ENCODE results near the gene SLC2A9. TPM values are rescaled to one million over a fixed set of nuclear protein-coding genes. Genes with fewer than 3 reads are reported as not detected.

The SLC2A9 gene
- total and polyA plus RNA-seq, 2 of the 4 experiments (the other 2 are of a cell fraction): 0.72 to 2.1 TPM

DNA sequence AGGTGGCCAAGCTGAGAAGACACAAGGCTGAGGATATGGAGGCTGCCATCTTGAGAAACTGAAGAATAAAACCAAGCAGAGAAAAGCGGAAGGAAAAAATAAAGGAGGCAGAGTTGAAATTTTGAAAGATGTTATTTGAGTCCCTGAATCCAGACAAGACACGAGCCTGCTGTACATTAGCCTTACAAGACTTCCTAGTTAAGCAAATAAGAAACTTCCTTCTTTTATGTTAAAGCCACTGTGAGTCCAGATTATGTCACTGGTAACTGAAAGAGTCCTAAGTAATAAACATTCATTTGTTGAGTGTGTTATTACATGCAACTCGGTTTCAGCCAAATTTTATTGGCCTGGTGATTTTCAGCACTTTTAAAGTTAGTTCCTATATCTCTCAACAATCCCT lies 209.5 kb downstream of the SLC2A9 start:
- Histone ChIP-seq H3K4me1 (ENCODE audit: control insufficient read depth, insufficient read depth, low read length) (no peaks in the 10 kb centered on the region), H3K56ac (ENCODE audit: extremely low read depth, insufficient read depth, low read length) (no peak overlapping the region), H3K4me3 (ENCODE audit: insufficient read depth, low read depth, low read length) (no peak overlapping the region), H3K9ac (ENCODE audit: low read depth, low read length) (no peak overlapping the region), H2BK15ac (ENCODE audit: low read depth, low read length) (no peak overlapping the region), H3K36me3 (ENCODE audit: control insufficient read depth, insufficient read depth, low read length) (no peaks in the 10 kb centered on the region), H3K4me2 (ENCODE audit: low read depth, low read length) (no peak overlapping the region), H4K5ac (ENCODE audit: low read depth, low read length) (no peak overlapping the region), H2BK20ac (ENCODE audit: low read depth, low read length) (no peak overlapping the region), H2BK5ac (ENCODE audit: low read depth, low read length, poor library complexity, severe bottlenecking) (no peak overlapping the region), H4K20me1 (ENCODE audit: insufficient read depth, low read length) (no peaks in the 10 kb centered on the region), H4K8ac (ENCODE audit: low read depth in 2 of 2, low read length in 2 of 2) (no peak overlapping the region), H2AK5ac (ENCODE audit: low read depth, low read length) (no peak overlapping the region), H3K9me3 (ENCODE audit: control insufficient read depth, insufficient read depth, low read length) (peaks cover 11% of the 10 kb centered on the region), H3K79me1 (ENCODE audit: low read depth in 1 of 2, low read length in 2 of 2) (no peaks in the 10 kb centered on the region), H3K9me1 (ENCODE audit: insufficient read depth, low read length) (no peaks in the 10 kb centered on the region), H3K18ac (ENCODE audit: low read depth, low read length) (no peak overlapping the region), H3K4ac (ENCODE audit: low read depth, low read length) (no peak overlapping the region), H4K91ac (ENCODE audit: insufficient read depth, low read depth, low read length) (no peak overlapping the region), H2AK9ac (replicated peaks; ENCODE audit: low read depth, low read length, poor library complexity) (no peak overlapping the region), H2BK120ac (ENCODE audit: low read depth, low read length) (no peak overlapping the region), H3K23ac (ENCODE audit: low read depth, low read length) (no peak overlapping the region), H3K27ac (ENCODE audit: insufficient read depth, low read length) (no peak overlapping the region), H3K14ac (replicated peaks; ENCODE audit: low read depth, low read length) (no peak overlapping the region), H2AFZ (replicated peaks; ENCODE audit: low read length, poor library complexity) (no peak overlapping the region), H3K27me3 (ENCODE audit: control insufficient read depth, insufficient read depth, low read length) (no peaks in the 10 kb centered on the region)
- in situ Hi-C loops (cut with MboI; ENCODE audit: low sequenced_read_pairs): no loop called here
- TF ChIP-seq NFE2L2 (IDR thresholded peaks at IDR 0.05; ENCODE audit: low read depth, low read length): no peak
- TF ChIP-seq RAD21 (IDR thresholded peaks at IDR 0.05; ENCODE audit: low read length): no peak
- no peak for TF ChIP-seq FOS (IDR thresholded peaks at IDR 0.05; ENCODE audit: low read depth, low read length)
- no peak for TF ChIP-seq RFX5 (IDR thresholded peaks at IDR 0.05; ENCODE audit: low read depth, low read length)
- TF ChIP-seq SMC3 (IDR thresholded peaks at IDR 0.05; ENCODE audit: low read depth, low read length): no peak
- no peak for TF ChIP-seq MXI1 (IDR thresholded peaks at IDR 0.05; ENCODE audit: borderline replicate concordance, low read depth, low read length)
- no peak for TF ChIP-seq RCOR1 (IDR thresholded peaks at IDR 0.05; ENCODE audit: insufficient replicate concordance, low read length)
- no peak for TF ChIP-seq BHLHE40 (IDR thresholded peaks at IDR 0.05; ENCODE audit: low read depth, low read length)
- TF ChIP-seq, protein P1, sequence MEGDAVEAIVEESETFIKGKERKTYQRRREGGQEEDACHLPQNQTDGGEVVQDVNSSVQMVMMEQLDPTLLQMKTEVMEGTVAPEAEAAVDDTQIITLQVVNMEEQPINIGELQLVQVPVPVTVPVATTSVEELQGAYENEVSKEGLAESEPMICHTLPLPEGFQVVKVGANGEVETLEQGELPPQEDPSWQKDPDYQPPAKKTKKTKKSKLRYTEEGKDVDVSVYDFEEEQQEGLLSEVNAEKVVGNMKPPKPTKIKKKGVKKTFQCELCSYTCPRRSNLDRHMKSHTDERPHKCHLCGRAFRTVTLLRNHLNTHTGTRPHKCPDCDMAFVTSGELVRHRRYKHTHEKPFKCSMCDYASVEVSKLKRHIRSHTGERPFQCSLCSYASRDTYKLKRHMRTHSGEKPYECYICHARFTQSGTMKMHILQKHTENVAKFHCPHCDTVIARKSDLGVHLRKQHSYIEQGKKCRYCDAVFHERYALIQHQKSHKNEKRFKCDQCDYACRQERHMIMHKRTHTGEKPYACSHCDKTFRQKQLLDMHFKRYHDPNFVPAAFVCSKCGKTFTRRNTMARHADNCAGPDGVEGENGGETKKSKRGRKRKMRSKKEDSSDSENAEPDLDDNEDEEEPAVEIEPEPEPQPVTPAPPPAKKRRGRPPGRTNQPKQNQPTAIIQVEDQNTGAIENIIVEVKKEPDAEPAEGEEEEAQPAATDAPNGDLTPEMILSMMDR (conservative IDR thresholded peaks at IDR 0.05; ENCODE audit: low read depth, low read length): no peak
- TF ChIP-seq, protein P2, sequence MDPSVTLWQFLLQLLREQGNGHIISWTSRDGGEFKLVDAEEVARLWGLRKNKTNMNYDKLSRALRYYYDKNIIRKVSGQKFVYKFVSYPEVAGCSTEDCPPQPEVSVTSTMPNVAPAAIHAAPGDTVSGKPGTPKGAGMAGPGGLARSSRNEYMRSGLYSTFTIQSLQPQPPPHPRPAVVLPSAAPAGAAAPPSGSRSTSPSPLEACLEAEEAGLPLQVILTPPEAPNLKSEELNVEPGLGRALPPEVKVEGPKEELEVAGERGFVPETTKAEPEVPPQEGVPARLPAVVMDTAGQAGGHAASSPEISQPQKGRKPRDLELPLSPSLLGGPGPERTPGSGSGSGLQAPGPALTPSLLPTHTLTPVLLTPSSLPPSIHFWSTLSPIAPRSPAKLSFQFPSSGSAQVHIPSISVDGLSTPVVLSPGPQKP (IDR thresholded peaks at IDR 0.05; ENCODE audit: borderline replicate concordance, low read depth, low read length): no peak
- no peak for TF ChIP-seq POLR2A (IDR thresholded peaks at IDR 0.05; ENCODE audit: low read depth, low read length)
- no peak for TF ChIP-seq MAZ (IDR thresholded peaks at IDR 0.05; ENCODE audit: borderline replicate concordance, low read depth, low read length)
- no peak for DNase-seq
- WGBS, 2 experiments (ENCODE audit: extremely low coverage in 2 of 2, insufficient read length in 1 of 2): no CpG with 5 or more reads among the region's 3 CpGs
- intact Hi-C loops (cut with micrococcal nuclease): no loop called here
- CTCF ChIA-PET: no interaction called here
- no TSS peak for BruUV-seq (replicated peaks)
- dilution Hi-C loops (cut with HindIII; ENCODE audit: low sequenced_read_pairs, unreplicated experiment): no loop called here
- no peak for ATAC-seq (ENCODE audit: low read depth)
- POLR2A ChIA-PET (ENCODE audit: unreplicated experiment): no interaction called here
